SH-SY5Y (cell line): ENCODE measurements around the gene ARSA.

ENCODE experiments used
- GATA2 ChIP-seq: IDR thresholded peaks from 2 replicates; pipeline ENCODE4 v1.6.1; 2011; ENCODE audit warnings: mild to moderate bottlenecking, low read depth, low read length
- GATA3 ChIP-seq: IDR thresholded peaks from 2 replicates; pipeline ENCODE4 v1.6.1; 2011; ENCODE audit warnings: low read depth, mild to moderate bottlenecking, low read length, moderate library complexity

GRCh38 chr22:50620593-50621355, 7.2 kb downstream of the ARSA start:
- TF ChIP-seq GATA2 (no peak), GATA3 (no peak)
